ACC112 (cell line): ENCODE data around the gene MMP28.

Experiments
- H2AFZ ChIP-seq: fragments of 200-600 bp; sonication (generic); one replicate; pipeline ENCODE4 v1.6.0; 2017; ENCODE audit warnings: antibody characterized with exemption, low read length; ENCODE audit not compliant: unreplicated experiment
- H3K27ac ChIP-seq: fragments of 200-600 bp; sonication (generic); 2 replicates; pipeline ENCODE4 v1.5.1; 2014; ENCODE audit warnings: low read depth, mild to moderate bottlenecking, antibody characterized with exemption, low read length, moderate library complexity
- H3K27me3 ChIP-seq: fragments of 200-600 bp; sonication (generic); 2 replicates; pipeline ENCODE4 v1.6.1; 2014; ENCODE audit warnings: mild to moderate bottlenecking, antibody characterized with exemption, low read length, moderate library complexity, mixed read lengths; ENCODE audit not compliant: insufficient read depth
- H3K36me3 ChIP-seq: fragments of 200-600 bp; sonication (generic); 2 replicates; pipeline ENCODE4 v1.6.1; 2016; ENCODE audit warnings: mild to moderate bottlenecking, antibody characterized with exemption, low read length, moderate library complexity, mixed read lengths; ENCODE audit not compliant: insufficient read depth
- H3K4me1 ChIP-seq: fragments of 200-600 bp; sonication (generic); one replicate; pipeline ENCODE4 v1.6.1; 2016; ENCODE audit warnings: low read length, mixed read lengths; ENCODE audit not compliant: insufficient read depth, unreplicated experiment, control insufficient read depth
- H3K4me3 ChIP-seq: fragments of 200-600 bp; sonication (generic); 2 replicates; pipeline ENCODE4 v1.5.1; 2014; ENCODE audit warnings: mild to moderate bottlenecking, low read depth, low read length
- H3K79me2 ChIP-seq: fragments of 200-600 bp; sonication (generic); one replicate; pipeline ENCODE4 v1.6.0; 2016; ENCODE audit warnings: low read length; ENCODE audit not compliant: control insufficient read depth, unreplicated experiment, insufficient read depth

MMP28 gene

DNA sequence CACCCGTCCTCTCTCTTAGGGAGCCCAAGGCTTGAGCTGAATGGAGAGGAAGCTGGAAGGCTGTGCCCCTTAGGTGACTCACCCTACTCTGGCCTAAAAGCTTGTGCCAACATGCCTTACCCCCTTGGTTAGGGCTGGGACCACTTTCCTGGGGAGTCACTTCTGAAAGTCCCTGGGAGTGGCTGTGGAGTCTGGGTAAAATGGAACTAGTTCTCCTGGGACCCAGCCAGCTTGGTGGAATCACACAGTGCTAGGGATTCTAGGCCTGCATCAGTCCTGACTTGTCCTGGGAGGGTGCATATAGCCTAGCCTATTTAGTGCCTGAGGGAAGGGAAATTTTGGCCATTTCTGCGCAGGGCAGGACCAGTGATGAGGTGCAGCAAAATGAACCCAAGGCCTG lies 10.5 kb downstream of the MMP28 start:
- Histone ChIP-seq H3K4me1 (peaks cover 52% of the 10 kb centered on the region), H3K27me3 (peaks cover 7% of the 10 kb centered on the region), H2AFZ (no peak overlapping the region), H3K79me2 (no peaks in the 10 kb centered on the region), H3K27ac (no peak overlapping the region), H3K36me3 (no peaks in the 10 kb centered on the region), H3K4me3 (no peak overlapping the region)

DNA sequence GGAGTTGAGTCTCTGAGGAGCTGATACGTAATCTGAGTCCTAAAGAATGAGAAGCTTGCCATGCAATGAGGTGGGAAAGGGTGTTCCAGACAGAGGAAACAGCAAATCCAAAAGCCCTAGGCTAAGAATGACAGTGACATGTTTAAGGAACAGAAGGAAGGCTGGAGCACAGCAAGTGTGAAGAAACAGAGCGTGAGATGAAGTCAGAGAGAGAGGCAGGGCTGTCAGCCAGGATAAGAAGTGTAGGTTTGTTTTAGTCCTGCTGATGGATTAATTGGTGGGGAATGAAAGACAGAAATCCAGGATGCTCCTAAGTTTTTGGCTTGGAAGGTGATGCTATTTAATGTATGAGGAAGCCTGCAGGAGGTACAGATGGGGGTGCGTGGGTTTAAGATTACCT lies 14.5 kb downstream of the MMP28 start:
- H3K4me3 ChIP-seq: no peak overlapping the region
- H3K79me2 ChIP-seq: no peaks in the 10 kb centered on the region
- peaks cover 35% of the 10 kb centered on the region for H3K4me1 ChIP-seq
- H3K27me3 ChIP-seq: peaks cover 7% of the 10 kb centered on the region
- no peaks in the 10 kb centered on the region for H3K36me3 ChIP-seq
- H2AFZ ChIP-seq: no peak overlapping the region
- no peak overlapping the region for H3K27ac ChIP-seq

DNA sequence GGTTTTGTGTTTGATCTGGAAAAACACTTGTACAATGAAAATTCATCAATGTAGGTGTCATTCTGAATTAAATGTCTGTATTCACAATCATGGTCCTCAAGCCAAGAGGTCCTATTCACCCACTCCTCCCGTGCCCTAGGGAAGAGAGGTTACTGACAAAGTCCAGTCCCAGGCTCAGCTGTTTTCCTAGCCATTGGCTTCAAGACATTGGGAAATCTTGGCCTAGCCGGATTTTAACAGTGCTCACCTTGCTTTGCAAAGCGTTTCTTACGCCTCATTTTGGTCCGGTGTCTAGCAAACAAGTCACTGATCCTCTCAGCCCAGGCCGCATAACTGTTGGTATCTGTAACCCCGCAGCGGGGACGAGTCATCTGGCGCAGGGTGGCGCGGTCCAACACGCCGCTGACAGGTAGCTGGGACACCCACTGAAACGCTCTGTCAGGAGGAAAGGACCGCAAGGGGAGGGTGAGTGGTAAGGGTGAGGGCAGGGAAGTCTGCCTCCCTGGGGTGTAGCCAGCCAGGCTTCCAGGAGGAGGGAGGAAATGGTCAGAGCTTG lies 16.7 kb downstream of the MMP28 start:
- peak overlapping the region; percentile 13; the same call in 1 of the 2 replicates for H3K27ac ChIP-seq

DNA sequence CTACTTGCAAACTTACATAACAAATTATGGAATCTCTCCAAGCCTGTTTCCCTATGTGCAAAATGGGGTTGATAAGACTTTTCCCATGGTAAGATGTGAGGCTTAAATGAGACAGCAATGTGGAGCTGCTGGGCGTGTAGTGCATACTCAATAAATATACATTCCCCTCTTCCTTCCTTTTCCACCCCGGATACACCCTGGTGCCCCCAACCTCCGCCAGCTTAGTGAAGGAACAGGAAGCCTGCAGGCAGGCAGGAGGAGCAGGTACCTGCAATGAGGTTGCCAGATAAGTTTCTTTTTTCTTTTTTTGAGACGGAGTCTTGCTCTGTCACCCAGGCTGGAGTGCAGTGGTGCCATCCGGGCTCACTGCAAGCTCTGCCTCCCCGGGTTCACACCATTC lies 19.9 kb downstream of the MMP28 start:
- no peaks in the 10 kb centered on the region for H3K36me3 ChIP-seq
- H2AFZ ChIP-seq: no peak overlapping the region
- no peaks in the 10 kb centered on the region for H3K27me3 ChIP-seq
- no peaks in the 10 kb centered on the region for H3K79me2 ChIP-seq
- no peak overlapping the region for H3K27ac ChIP-seq
- H3K4me3 ChIP-seq: no peak overlapping the region
- peaks cover 26% of the 10 kb centered on the region for H3K4me1 ChIP-seq

More for the DNA sequence above, 16.7 kb downstream of the MMP28 start:
- Histone ChIP-seq H3K27me3 (peaks cover 7% of the 10 kb centered on the region), H2AFZ (no peak overlapping the region), H3K4me3 (no peak overlapping the region), H3K36me3 (no peaks in the 10 kb centered on the region), H3K79me2 (no peaks in the 10 kb centered on the region), H3K4me1 (peaks cover 31% of the 10 kb centered on the region)

DNA sequence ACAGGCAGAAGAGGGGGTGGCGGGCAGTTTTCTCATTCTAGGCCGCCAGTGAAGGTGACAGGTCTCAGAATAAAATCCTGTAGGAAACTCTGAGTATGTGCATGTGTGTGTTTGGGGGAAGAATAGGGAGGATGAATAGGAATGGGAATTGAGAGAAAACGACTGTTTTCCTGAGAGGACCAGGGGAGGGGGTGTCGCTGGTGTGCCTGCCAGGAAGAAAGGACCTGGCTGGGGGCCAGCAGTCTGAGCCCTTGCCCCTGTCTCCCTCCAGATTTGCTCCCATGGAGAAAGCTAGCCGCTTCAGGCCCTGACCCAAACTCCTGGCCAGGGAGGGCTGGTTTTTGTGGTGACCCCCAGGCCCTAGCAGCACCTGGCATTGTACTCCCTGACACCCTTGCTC lies 20.4 kb downstream of the MMP28 start:
- H3K4me3 ChIP-seq: no peak overlapping the region
- H2AFZ ChIP-seq: no peak overlapping the region
- H3K27me3 ChIP-seq: no peaks in the 10 kb centered on the region
- no peaks in the 10 kb centered on the region for H3K36me3 ChIP-seq
- H3K27ac ChIP-seq: no peak overlapping the region
- no peaks in the 10 kb centered on the region for H3K79me2 ChIP-seq
- peaks cover 26% of the 10 kb centered on the region for H3K4me1 ChIP-seq

DNA sequence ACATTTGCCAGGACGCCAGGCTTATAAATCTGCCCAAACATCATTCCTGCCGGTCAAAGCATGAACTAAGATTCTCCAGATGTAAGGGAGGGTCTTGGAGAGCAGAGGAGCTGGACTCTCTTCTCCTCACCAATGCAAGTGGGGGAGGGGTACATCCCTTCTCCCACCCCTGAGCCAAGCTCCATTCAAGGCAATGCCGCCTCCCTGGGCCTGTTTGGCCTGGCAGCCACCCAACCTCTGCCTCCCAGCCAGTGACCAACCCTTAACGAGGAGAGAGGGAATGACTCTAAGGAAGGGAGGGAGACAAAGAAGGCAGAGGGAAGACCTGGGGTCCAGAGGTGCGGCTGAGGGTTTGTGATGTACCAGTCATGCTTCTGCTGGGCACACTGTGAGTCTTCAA lies 20.9 kb downstream of the MMP28 start:
- H3K4me3 ChIP-seq: no peak overlapping the region
- no peak overlapping the region for H3K27ac ChIP-seq
- no peaks in the 10 kb centered on the region for H3K27me3 ChIP-seq
- no peak overlapping the region for H2AFZ ChIP-seq
- H3K79me2 ChIP-seq: no peaks in the 10 kb centered on the region
- peaks cover 26% of the 10 kb centered on the region for H3K4me1 ChIP-seq
- no peaks in the 10 kb centered on the region for H3K36me3 ChIP-seq

DNA sequence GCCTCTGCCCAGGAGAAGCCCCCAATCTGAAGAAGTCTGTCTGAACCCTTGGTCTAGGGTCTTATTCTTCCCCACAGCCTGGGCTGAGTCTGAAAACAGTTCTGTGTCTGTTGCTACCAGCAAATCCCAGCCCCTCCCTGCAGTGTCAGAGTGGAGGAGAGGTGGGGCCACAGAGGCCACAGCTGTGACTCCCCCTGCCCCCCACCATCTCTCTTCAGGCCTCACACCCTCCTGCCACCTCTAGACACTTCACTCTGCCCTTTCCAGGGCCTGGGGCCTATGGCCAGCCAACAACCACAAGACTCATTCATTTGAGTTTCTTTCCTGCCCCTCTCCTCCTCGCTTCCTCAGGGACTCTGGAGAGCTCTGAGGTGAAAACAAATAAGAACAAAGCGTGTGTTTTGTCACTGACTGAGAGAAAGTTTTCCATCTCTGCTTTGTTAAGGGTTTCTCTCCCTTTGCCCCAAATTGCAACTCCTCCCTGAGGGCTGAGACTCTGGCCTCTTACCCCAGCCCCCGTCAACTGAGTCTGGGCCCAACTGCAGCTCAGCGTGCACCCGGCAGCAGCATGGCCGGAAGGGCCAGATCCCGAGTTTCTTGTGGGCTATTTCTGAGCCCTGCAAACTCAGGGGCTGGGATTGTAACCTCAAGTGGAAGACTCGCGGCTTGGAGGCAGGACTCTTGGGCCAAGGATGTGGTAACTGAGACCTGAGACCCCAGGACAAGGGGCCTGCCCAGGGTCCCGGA lies 21.6 kb downstream of the MMP28 start:
- H2AFZ ChIP-seq: no peak overlapping the region
- H3K79me2 ChIP-seq: no peaks in the 10 kb centered on the region
- H3K36me3 ChIP-seq: no peaks in the 10 kb centered on the region
- H3K27me3 ChIP-seq: no peaks in the 10 kb centered on the region
- no peak overlapping the region for H3K4me3 ChIP-seq
- peaks cover 26% of the 10 kb centered on the region for H3K4me1 ChIP-seq
- H3K27ac ChIP-seq: no peak overlapping the region

DNA sequence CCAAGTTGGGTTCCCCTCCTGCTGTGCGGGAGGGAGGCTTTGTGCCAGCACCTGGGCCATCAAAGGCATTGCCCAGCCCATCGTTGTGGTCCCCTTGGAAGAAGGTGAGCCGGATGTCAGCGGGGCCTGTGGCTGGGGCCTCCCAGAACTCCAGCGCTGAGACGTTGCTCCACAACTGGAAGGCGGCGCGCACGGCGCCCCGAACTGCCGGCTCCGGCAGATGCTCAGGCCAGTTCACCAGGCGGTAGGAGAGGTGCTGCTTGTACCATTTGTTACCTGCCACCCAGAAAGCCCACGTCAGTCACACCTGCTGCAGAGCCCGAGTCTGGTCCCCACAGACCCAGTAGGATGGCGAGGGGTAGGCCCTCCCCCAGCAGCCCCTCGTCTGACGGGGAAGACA lies 22.3 kb downstream of the MMP28 start:
- Histone ChIP-seq H3K4me1 (peaks cover 19% of the 10 kb centered on the region), H3K36me3 (no peaks in the 10 kb centered on the region), H3K4me3 (no peak overlapping the region)

DNA sequence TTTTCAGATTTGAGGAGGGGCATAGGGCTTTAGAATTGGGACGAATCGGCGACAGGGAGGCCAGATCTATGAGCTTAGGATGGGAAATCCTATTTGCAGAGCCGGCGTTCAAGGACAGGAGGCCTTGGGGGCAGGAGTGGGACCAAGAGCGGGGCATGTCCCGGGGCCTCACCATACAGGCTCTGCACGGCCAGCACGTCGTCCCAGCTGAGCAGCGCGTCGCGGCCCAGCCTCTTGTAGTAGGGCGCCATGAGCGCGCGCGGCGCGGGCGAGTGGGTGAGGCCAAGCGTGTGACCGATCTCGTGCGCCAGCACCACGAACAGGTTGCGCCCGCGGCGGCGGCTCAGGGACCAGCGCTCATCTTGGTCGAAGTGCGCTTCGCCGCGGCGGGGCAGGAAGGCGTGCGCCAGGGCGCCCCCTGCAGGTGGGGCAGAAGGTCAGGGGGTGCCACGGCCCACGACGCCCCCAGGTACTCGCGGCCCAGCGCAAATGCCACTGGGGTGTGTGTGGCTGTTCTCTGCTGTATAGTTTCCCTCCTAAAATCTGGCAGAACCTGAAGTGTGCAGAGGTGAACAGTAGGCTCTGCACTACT lies 25.4 kb downstream of the MMP28 start:
- Histone ChIP-seq H3K4me3 (no peak overlapping the region), H3K27me3 (peaks cover 4% of the 10 kb centered on the region; the same call in 1 of the 2 replicates), H2AFZ (no peak overlapping the region), H3K27ac (no peak overlapping the region), H3K4me1 (peaks cover 12% of the 10 kb centered on the region), H3K36me3 (no peaks in the 10 kb centered on the region), H3K79me2 (no peaks in the 10 kb centered on the region)

More for the DNA sequence above, 22.3 kb downstream of the MMP28 start:
- Histone ChIP-seq H3K79me2 (no peaks in the 10 kb centered on the region), H3K27ac (no peak overlapping the region), H3K27me3 (no peaks in the 10 kb centered on the region), H2AFZ (no peak overlapping the region)

DNA sequence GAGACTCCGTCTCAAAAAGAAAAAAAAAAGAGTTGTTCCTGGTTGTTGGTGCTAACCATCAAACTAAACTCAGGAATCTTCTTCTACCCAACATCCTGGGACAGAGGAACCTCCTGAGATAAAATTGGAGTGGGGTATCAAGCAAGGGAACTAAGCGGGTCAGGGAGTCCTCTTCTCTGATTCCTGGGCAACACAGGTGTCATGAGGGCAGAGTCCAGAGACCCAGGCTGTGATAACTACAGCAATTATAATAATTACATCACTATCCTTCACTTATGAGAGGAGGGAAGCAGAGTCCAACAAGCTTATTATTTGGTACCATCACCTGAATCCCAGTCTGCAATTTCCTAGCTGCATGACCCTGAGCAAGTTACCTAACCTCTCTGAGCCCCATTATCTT lies 26.6 kb downstream of the MMP28 start:
- Histone ChIP-seq H3K79me2 (no peaks in the 10 kb centered on the region), H2AFZ (no peak overlapping the region), H3K27ac (no peak overlapping the region), H3K4me1 (peaks cover 2% of the 10 kb centered on the region), H3K27me3 (peaks cover 4% of the 10 kb centered on the region; the same call in 1 of the 2 replicates), H3K4me3 (no peak overlapping the region), H3K36me3 (no peaks in the 10 kb centered on the region)
